HepG2 (cell line): Measurements from ENCODE around the gene KIF27. TPM values are rescaled to one million over a fixed set of nuclear protein-coding genes. Genes with fewer than 3 reads are reported as not detected.
A peak's percentile ranks its signal among the peaks of the same experiment; 100 is the strongest.

Experiments
- ATM ChIP-seq: fragments of 450-650 bp; IDR thresholded peaks from 2 replicates; pipeline ENCODE4 v1.7.1; 2017; ENCODE audit warnings: mild to moderate bottlenecking, borderline replicate concordance
- KMT2B ChIP-seq: IDR thresholded peaks from 2 replicates; pipeline ENCODE4 v1.6.1; 2016; ENCODE audit warnings: missing genetic modification reagents, missing compliant biosample characterization
- MTF1 ChIP-seq: sonication (generic); formaldehyde crosslinking; IDR thresholded peaks from 2 replicates; pipeline ENCODE4 v1.5.0; 2020; ENCODE audit warnings: missing genetic modification reagents
- NFIB ChIP-seq: sonication (generic); formaldehyde crosslinking; IDR thresholded peaks from 2 replicates; pipeline ENCODE4 v1.9.0; 2021; ENCODE audit warnings: missing genetic modification reagents, mild to moderate bottlenecking, borderline replicate concordance
- PHF8 ChIP-seq: sonication (generic); formaldehyde crosslinking; IDR thresholded peaks from 2 replicates; pipeline ENCODE4 v1.5.0; 2020; ENCODE audit warnings: missing genetic modification reagents
- SALL2 ChIP-seq: sonication (generic); formaldehyde crosslinking; IDR thresholded peaks from 2 replicates; pipeline ENCODE4 v1.8.1; 2023; ENCODE audit warnings: mild to moderate bottlenecking, missing genetic modification reagents, inconsistent platforms
- SMAD9 ChIP-seq: sonication (generic); formaldehyde crosslinking; IDR thresholded peaks from 2 replicates; pipeline ENCODE4 v1.5.1; 2020; ENCODE audit warnings: mild to moderate bottlenecking, missing genetic modification reagents
- TARDBP ChIP-seq: sonication (generic); formaldehyde crosslinking; IDR thresholded peaks from 2 replicates; pipeline ENCODE4 v1.8.0; 2022; ENCODE audit warnings: mild to moderate bottlenecking, missing genetic modification reagents
- ZFP37 ChIP-seq: sonication (generic); formaldehyde crosslinking; IDR thresholded peaks from 2 replicates; pipeline ENCODE4 v1.4.0; 2020; ENCODE audit warnings: missing genetic modification reagents, borderline replicate concordance
- ZNF207 ChIP-seq: fragments of 450-650 bp; IDR thresholded peaks from 2 replicates; pipeline ENCODE4 v1.6.1; 2016; ENCODE audit warnings: antibody characterized with exemption, borderline replicate concordance
- ZNF224 ChIP-seq: sonication (generic); formaldehyde crosslinking; IDR thresholded peaks from 2 replicates; pipeline ENCODE4 v1.5.0; 2020; ENCODE audit warnings: mild to moderate bottlenecking, missing genetic modification reagents
- ZNF367 ChIP-seq: sonication (generic); formaldehyde crosslinking; IDR thresholded peaks from 2 replicates; pipeline ENCODE4 v1.4.0; 2020; ENCODE audit warnings: missing genetic modification reagents, borderline replicate concordance
- ZNF430 ChIP-seq: sonication (generic); formaldehyde crosslinking; IDR thresholded peaks from 2 replicates; pipeline ENCODE4 v1.9.0; 2021; ENCODE audit warnings: mild to moderate bottlenecking, missing genetic modification reagents
- ZNF615 ChIP-seq: sonication (generic); formaldehyde crosslinking; IDR thresholded peaks from 2 replicates; pipeline ENCODE4 v1.5.0; 2020; ENCODE audit warnings: mild to moderate bottlenecking, missing genetic modification reagents, borderline replicate concordance
- ZNF841 ChIP-seq: sonication (generic); formaldehyde crosslinking; IDR thresholded peaks from 2 replicates; pipeline ENCODE4 v1.8.1; 2023; ENCODE audit warnings: missing genetic modification reagents, borderline replicate concordance
- polyA plus RNA-seq, 8 experiments: library from polyadenylated mRNA; depleted of rRNA in 3 of 8; stranded (reverse) in 7 of 8; unstranded in 1 of 8; fragments of >200 nt; fragmentation: Illumina TruSeq in 4 of 8; extraction: Trizol in 4 of 8; gene quantifications; 2 replicates each; pipeline versions ENCODE4 v1.2.1 to v1.2.3, GENCODE V29; 2011 to 2016; ENCODE audit warnings: low read depth in 4 of 8, missing spikeins in 1 of 8, mixed read lengths in 1 of 8; ENCODE audit not compliant: insufficient read depth in 1 of 8
- total RNA-seq, 5 experiments: library from RNA; depleted of rRNA; stranded (reverse); fragments of >200 nt; fragmentation: Illumina TruSeq; extraction: Trizol; gene quantifications; 2 replicates each; pipeline ENCODE4 v1.2.3, GENCODE V29; 2016; ENCODE audit warnings: low read depth in 1 of 5
- TF ChIP-seq, protein P1 (sequence below): sonication (generic); formaldehyde crosslinking; IDR thresholded peaks from 2 replicates; pipeline ENCODE4 v1.4.0; 2020; ENCODE audit warnings: missing genetic modification reagents, borderline replicate concordance
- TF ChIP-seq, protein P2 (sequence below), 2 experiments: sonication (generic) in 1 of 2; formaldehyde crosslinking in 1 of 2; IDR thresholded peaks; 2 replicates each; pipeline versions ENCODE4 v1.5.1 to v1.6.1; 2011 to 2020; ENCODE audit warnings: borderline replicate concordance in 1 of 2, low read depth in 1 of 2, low read length in 1 of 2, mild to moderate bottlenecking in 1 of 2, missing genetic modification reagents in 1 of 2, moderate library complexity in 1 of 2
- TF ChIP-seq, protein P3 (sequence below): sonication (generic); formaldehyde crosslinking; IDR thresholded peaks from 2 replicates; pipeline ENCODE4 v1.4.0; 2020; ENCODE audit warnings: missing genetic modification reagents, mild to moderate bottlenecking, borderline replicate concordance

The KIF27 gene
- total and polyA plus RNA-seq, 2 of the 13 experiments (the other 11 are each of a cell fraction or from before 2014, with no cell fraction given), result 0.95 to 4.1 TPM

DNA sequence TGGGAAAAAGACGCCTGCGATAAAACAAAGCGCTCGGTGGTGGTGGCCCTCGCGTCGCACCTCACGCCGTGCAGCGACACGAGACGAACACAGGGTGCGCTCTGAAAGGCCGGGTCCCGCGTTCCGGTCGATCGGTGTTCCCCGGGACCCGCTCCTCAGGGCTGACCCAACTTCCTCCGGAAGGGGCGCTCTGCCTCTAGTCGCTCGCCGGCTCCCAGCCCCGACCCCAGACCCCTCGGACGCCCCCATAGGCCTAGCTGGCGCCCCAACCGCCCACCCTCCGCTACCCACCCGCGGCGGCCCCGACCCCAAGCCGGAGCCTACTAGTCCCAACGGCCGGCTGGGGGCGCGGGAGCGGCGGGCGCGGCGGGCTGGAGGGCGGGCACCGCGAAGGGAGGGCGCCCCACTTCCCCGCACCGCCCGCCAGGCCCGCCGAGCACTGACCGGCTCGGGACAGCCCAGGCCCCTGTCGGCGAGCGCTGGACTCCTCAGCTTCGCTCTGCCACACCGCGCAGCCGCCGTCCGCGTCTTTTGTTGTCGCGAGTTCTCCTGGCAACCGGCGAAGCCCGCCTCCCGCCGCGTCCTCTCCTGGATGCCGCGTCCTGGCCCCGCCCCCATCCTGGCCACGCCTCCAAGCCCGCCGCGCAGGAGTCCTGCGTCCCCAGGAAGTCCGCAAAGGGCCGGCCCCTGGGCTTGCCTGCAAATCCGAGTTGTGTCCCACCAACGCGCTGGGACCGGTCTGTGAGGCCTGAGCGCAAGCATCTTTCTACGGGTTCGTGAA is at the start of gene KIF27 (continued):
- TF ChIP-seq, protein P1, sequence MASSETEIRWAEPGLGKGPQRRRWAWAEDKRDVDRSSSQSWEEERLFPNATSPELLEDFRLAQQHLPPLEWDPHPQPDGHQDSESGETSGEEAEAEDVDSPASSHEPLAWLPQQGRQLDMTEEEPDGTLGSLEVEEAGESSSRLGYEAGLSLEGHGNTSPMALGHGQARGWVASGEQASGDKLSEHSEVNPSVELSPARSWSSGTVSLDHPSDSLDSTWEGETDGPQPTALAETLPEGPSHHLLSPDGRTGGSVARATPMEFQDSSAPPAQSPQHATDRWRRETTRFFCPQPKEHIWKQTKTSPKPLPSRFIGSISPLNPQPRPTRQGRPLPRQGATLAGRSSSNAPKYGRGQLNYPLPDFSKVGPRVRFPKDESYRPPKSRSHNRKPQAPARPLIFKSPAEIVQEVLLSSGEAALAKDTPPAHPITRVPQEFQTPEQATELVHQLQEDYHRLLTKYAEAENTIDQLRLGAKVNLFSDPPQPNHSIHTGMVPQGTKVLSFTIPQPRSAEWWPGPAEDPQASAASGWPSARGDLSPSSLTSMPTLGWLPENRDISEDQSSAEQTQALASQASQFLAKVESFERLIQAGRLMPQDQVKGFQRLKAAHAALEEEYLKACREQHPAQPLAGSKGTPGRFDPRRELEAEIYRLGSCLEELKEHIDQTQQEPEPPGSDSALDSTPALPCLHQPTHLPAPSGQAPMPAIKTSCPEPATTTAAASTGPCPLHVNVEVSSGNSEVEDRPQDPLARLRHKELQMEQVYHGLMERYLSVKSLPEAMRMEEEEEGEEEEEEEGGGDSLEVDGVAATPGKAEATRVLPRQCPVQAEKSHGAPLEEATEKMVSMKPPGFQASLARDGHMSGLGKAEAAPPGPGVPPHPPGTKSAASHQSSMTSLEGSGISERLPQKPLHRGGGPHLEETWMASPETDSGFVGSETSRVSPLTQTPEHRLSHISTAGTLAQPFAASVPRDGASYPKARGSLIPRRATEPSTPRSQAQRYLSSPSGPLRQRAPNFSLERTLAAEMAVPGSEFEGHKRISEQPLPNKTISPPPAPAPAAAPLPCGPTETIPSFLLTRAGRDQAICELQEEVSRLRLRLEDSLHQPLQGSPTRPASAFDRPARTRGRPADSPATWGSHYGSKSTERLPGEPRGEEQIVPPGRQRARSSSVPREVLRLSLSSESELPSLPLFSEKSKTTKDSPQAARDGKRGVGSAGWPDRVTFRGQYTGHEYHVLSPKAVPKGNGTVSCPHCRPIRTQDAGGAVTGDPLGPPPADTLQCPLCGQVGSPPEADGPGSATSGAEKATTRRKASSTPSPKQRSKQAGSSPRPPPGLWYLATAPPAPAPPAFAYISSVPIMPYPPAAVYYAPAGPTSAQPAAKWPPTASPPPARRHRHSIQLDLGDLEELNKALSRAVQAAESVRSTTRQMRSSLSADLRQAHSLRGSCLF, result peak; percentile 88; the same call in 1 of the 2 replicates
- TF ChIP-seq, protein P2, sequence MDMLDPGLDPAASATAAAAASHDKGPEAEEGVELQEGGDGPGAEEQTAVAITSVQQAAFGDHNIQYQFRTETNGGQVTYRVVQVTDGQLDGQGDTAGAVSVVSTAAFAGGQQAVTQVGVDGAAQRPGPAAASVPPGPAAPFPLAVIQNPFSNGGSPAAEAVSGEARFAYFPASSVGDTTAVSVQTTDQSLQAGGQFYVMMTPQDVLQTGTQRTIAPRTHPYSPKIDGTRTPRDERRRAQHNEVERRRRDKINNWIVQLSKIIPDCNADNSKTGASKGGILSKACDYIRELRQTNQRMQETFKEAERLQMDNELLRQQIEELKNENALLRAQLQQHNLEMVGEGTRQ (IDR thresholded peaks at IDR 0.05; ENCODE audit: low read depth, low read length), result no peak
- TF ChIP-seq, protein P2 (CRISPR knock-in tag; IDR thresholded peaks at IDR 0.05; ENCODE audit: borderline replicate concordance), result no peak
- TF ChIP-seq SALL2 (CRISPR knock-in tag) (peak; percentile 39; the same call in 1 of the 2 replicates), ZFP37 (peak; percentile 61; the same call in 1 of the 2 replicates), ZNF615 (CRISPR knock-in tag) (no peak), ZNF430 (CRISPR knock-in tag) (peak; percentile 92), NFIB (CRISPR knock-in tag) (peak; percentile 88), MTF1 (peak; percentile 79; the same call in 1 of the 2 replicates), ZNF207 (no peak), PHF8 (CRISPR knock-in tag) (peak; percentile 72), KMT2B (CRISPR knock-in tag) (0 out of 2 replicates have a peak, but pooled peaks have one; percentile 43), ZNF224 (no peak), ZNF841 (CRISPR knock-in tag) (no peak), SMAD9 (no peak), ATM (no peak), TARDBP (CRISPR knock-in tag) (no peak), ZNF367 (peak; percentile 87; the same call in 1 of the 2 replicates)
- TF ChIP-seq, protein P3, sequence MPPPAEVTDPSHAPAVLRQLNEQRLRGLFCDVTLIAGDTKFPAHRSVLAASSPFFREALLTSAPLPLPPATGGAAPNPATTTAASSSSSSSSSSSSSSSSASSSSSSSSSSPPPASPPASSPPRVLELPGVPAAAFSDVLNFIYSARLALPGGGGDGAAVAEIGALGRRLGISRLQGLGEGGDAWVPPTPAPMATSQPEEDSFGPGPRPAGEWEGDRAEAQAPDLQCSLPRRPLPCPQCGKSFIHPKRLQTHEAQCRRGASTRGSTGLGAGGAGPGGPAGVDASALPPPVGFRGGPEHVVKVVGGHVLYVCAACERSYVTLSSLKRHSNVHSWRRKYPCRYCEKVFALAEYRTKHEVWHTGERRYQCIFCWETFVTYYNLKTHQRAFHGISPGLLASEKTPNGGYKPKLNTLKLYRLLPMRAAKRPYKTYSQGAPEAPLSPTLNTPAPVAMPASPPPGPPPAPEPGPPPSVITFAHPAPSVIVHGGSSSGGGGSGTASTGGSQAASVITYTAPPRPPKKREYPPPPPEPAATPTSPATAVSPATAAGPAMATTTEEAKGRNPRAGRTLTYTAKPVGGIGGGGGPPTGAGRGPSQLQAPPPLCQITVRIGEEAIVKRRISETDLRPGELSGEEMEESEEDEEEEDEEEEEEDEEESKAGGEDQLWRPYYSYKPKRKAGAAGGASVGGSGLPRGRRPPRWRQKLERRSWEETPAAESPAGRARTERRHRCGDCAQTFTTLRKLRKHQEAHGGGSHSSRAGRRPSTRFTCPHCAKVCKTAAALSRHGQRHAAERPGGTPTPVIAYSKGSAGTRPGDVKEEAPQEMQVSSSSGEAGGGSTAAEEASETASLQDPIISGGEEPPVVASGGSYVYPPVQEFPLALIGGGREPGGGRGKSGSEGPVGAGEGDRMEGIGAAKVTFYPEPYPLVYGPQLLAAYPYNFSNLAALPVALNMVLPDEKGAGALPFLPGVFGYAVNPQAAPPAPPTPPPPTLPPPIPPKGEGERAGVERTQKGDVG (CRISPR knock-in tag), result 0 out of 2 replicates have a peak, but pooled peaks have one; percentile 18
